GM21360 (cell line): ENCODE data around the gene JADE2.

Source experiments
- ATAC-seq: cut with Tn5 transposase; IDR thresholded peaks from one replicate; pipeline ENCODE4 v1.9.1; 2021; ENCODE audit warnings: mild to moderate bottlenecking, moderate library complexity; ENCODE audit not compliant: unreplicated experiment

Gene JADE2

DNA sequence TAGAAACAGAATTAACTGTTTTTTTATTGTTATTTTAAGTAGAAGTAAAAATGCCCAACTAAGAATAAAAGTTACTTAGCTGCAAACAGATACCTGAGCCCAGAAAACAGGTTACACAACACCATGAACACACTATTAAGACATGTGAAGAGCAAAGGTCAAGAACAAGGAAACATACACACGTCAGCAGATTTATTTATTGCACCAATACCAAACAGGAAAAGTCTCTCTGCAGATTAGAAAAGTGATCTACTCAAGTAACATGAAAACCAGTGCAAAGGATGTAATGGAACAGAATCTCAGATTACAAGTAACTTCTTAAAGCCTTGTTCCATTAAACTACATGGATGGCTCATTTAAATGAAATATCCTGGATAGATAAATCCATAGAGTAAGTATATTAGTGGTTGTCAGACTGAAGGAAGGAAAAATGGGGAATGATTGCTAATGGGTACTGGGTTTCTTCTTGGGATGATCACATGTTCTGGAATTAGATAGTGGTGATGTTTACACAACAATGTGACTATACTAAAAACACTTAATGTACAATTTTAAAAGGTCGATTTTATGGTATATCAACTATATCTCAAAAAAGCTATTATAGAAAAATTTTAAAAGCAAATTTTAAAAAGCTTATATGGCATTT lies 101.0 kb downstream of the JADE2 start:
- ATAC-seq, result no peak
